ENCODE results near the gene EIF3L. TPM values are rescaled to one million over a fixed set of nuclear protein-coding genes. Genes with fewer than 3 reads are reported as not detected.

EIF3L gene
- total and polyA plus RNA-seq, 10 of the 15 experiments (the other 5 are each of a cell fraction or from before 2014, with no cell fraction given) = 294 to 1,037 (median 618) TPM

DNA sequence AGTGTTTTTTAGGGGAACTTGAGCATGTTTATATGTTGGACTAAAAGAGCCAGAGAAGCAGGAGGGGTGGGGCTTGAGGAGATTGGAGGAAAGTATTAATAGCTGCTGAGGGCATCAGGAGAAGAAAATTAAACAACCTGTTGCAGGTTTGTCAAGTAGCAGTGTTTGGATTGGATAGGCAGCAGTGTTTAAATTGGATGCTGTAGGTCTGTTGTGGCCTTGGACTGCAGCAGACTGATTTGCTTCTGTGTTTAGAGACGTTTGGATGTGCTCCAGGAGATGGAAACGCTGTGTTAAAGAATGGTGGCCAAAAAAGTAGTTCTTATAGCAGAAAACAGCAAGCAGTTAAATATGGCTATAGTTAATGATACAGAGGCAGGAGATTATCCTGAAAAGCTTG is 5.7 kb downstream of the EIF3L start:
- no TSS peak for BruUV-seq (replicated peaks)
- H3K4me3 ChIP-seq = no peak overlapping the region
- H3K9me3 ChIP-seq (replicated peaks; ENCODE audit: control insufficient read depth, insufficient read depth, low read length) = no peaks in the 10 kb centered on the region
- ChIA-PET SMC1A (ENCODE audit: uncharacterized antibody, unreplicated experiment) (interaction anchor here (0.5 to 2.0 kb wide), 2 partner anchors 8 to 35 kb away, joined by 3 to 8 read pairs; no protein-coding TSS in a partner anchor), POLR2A (interaction anchor here (1.2 kb wide), 1 partner anchor 11 kb away, joined by 4 read pairs; the partner anchor contains the start of gene ANKRD54), RAD21 (ENCODE audit: unreplicated experiment) (no interaction called here), CTCF (interaction anchor here (0.8 to 4.7 kb wide), 6 partner anchors 8 to 442 kb away, joined by 3 to 32 read pairs (median 4); no protein-coding TSS in a partner anchor)
- intact Hi-C loops (cut with micrococcal nuclease; ENCODE audit: unreplicated experiment) = no loop called here
- no peak overlapping the region for H3K27ac ChIP-seq (ENCODE audit: control insufficient read depth, insufficient read depth)
- H3K36me3 ChIP-seq (ENCODE audit: control insufficient read depth in 2 of 2, insufficient read depth in 2 of 2, low read length in 1 of 2) = peaks cover 7 to 42% of the 10 kb centered on the region in 2 experiments
- 100% methylated on average over 2 of the region's 2 CpGs for WGBS (ENCODE audit: insufficient coverage, insufficient replicate concordance, low lambda C conversion rate, missing lambda C conversion rate)
- H3K4me2 ChIP-seq (ENCODE audit: control insufficient read depth, insufficient read depth) = no peak overlapping the region
- DNase-seq (ENCODE audit: low read depth, low spot score) (no peak), FAIRE-seq (no peak), ATAC-seq (no peak)
- H4K20me1 ChIP-seq (ENCODE audit: control insufficient read depth, insufficient read depth) = no peaks in the 10 kb centered on the region; the same call in 1 of the 2 replicates
- H3K79me2 ChIP-seq (ENCODE audit: control insufficient read depth, insufficient read depth, low read length) = peaks cover 25% of the 10 kb centered on the region
- H2AFZ ChIP-seq (ENCODE audit: control insufficient read depth, low read depth, low read length) = no peak overlapping the region
- H3K4me1 ChIP-seq (ENCODE audit: control insufficient read depth, insufficient read depth, low read length) = no peaks in the 10 kb centered on the region; the same call in 1 of the 2 replicates
- no peak overlapping the region for H3K9ac ChIP-seq (ENCODE audit: control insufficient read depth, insufficient read depth, low read length)
- TF ChIP-seq NFYA (IDR thresholded peaks at IDR 0.05; ENCODE audit: borderline replicate concordance, low read depth, low read length) (no peak), IKZF2 (IDR thresholded peaks at IDR 0.05) (no peak), STAT3 (IDR thresholded peaks at IDR 0.05; ENCODE audit: low read depth, low read length) (no peak), BCL11A (IDR thresholded peaks at IDR 0.05; ENCODE audit: low read depth, low read length) (no peak), NR2F1 (conservative IDR thresholded peaks at IDR 0.05) (no peak), SMARCA5 (IDR thresholded peaks at IDR 0.05) (no peak), MXI1 (IDR thresholded peaks at IDR 0.05; ENCODE audit: low read depth, low read length) (no peak)
- TF ChIP-seq, protein P1, sequence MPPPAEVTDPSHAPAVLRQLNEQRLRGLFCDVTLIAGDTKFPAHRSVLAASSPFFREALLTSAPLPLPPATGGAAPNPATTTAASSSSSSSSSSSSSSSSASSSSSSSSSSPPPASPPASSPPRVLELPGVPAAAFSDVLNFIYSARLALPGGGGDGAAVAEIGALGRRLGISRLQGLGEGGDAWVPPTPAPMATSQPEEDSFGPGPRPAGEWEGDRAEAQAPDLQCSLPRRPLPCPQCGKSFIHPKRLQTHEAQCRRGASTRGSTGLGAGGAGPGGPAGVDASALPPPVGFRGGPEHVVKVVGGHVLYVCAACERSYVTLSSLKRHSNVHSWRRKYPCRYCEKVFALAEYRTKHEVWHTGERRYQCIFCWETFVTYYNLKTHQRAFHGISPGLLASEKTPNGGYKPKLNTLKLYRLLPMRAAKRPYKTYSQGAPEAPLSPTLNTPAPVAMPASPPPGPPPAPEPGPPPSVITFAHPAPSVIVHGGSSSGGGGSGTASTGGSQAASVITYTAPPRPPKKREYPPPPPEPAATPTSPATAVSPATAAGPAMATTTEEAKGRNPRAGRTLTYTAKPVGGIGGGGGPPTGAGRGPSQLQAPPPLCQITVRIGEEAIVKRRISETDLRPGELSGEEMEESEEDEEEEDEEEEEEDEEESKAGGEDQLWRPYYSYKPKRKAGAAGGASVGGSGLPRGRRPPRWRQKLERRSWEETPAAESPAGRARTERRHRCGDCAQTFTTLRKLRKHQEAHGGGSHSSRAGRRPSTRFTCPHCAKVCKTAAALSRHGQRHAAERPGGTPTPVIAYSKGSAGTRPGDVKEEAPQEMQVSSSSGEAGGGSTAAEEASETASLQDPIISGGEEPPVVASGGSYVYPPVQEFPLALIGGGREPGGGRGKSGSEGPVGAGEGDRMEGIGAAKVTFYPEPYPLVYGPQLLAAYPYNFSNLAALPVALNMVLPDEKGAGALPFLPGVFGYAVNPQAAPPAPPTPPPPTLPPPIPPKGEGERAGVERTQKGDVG (CRISPR knock-in tag; IDR thresholded peaks at IDR 0.05) = no peak
- TF ChIP-seq, protein P2, sequence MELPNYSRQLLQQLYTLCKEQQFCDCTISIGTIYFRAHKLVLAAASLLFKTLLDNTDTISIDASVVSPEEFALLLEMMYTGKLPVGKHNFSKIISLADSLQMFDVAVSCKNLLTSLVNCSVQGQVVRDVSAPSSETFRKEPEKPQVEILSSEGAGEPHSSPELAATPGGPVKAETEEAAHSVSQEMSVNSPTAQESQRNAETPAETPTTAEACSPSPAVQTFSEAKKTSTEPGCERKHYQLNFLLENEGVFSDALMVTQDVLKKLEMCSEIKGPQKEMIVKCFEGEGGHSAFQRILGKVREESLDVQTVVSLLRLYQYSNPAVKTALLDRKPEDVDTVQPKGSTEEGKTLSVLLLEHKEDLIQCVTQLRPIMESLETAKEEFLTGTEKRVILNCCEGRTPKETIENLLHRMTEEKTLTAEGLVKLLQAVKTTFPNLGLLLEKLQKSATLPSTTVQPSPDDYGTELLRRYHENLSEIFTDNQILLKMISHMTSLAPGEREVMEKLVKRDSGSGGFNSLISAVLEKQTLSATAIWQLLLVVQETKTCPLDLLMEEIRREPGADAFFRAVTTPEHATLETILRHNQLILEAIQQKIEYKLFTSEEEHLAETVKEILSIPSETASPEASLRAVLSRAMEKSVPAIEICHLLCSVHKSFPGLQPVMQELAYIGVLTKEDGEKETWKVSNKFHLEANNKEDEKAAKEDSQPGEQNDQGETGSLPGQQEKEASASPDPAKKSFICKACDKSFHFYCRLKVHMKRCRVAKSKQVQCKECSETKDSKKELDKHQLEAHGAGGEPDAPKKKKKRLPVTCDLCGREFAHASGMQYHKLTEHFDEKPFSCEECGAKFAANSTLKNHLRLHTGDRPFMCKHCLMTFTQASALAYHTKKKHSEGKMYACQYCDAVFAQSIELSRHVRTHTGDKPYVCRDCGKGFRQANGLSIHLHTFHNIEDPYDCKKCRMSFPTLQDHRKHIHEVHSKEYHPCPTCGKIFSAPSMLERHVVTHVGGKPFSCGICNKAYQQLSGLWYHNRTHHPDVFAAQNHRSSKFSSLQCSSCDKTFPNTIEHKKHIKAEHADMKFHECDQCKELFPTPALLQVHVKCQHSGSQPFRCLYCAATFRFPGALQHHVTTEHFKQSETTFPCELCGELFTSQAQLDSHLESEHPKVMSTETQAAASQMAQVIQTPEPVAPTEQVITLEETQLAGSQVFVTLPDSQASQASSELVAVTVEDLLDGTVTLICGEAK (IDR thresholded peaks at IDR 0.05; ENCODE audit: borderline replicate concordance) = no peak
- TF ChIP-seq, protein P3, sequence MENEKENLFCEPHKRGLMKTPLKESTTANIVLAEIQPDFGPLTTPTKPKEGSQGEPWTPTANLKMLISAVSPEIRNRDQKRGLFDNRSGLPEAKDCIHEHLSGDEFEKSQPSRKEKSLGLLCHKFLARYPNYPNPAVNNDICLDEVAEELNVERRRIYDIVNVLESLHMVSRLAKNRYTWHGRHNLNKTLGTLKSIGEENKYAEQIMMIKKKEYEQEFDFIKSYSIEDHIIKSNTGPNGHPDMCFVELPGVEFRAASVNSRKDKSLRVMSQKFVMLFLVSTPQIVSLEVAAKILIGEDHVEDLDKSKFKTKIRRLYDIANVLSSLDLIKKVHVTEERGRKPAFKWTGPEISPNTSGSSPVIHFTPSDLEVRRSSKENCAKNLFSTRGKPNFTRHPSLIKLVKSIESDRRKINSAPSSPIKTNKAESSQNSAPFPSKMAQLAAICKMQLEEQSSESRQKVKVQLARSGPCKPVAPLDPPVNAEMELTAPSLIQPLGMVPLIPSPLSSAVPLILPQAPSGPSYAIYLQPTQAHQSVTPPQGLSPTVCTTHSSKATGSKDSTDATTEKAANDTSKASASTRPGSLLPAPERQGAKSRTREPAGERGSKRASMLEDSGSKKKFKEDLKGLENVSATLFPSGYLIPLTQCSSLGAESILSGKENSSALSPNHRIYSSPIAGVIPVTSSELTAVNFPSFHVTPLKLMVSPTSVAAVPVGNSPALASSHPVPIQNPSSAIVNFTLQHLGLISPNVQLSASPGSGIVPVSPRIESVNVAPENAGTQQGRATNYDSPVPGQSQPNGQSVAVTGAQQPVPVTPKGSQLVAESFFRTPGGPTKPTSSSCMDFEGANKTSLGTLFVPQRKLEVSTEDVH (IDR thresholded peaks at IDR 0.05; ENCODE audit: low read depth, partially characterized antibody) = no peak
- H3K27me3 ChIP-seq (replicated peaks in 1 of 2; ENCODE audit: control insufficient read depth in 2 of 2, insufficient read depth in 2 of 2, low read length in 1 of 2) = no peaks in the 10 kb centered on the region
- in situ Hi-C loops (cut with MboI) = no loop called here
